ENCODE results near the gene SMPD4.
"Not testable (repeated sequence)": the region's sequence is repeated elsewhere in the genome, so short reads cannot be mapped to it uniquely, and the experiment has no call there.

The SMPD4 gene

GRCh38 chr2:130138841-130139251 lies 42.6 kb downstream of the SMPD4 start:
- not testable (repeated sequence) for H3K27me3 Mint-ChIP-seq, H3K9me3 Mint-ChIP-seq, H3K4me1 Mint-ChIP-seq, H3K4me3 Mint-ChIP-seq, H3K27ac Mint-ChIP-seq, H3K36me3 Mint-ChIP-seq

DNA sequence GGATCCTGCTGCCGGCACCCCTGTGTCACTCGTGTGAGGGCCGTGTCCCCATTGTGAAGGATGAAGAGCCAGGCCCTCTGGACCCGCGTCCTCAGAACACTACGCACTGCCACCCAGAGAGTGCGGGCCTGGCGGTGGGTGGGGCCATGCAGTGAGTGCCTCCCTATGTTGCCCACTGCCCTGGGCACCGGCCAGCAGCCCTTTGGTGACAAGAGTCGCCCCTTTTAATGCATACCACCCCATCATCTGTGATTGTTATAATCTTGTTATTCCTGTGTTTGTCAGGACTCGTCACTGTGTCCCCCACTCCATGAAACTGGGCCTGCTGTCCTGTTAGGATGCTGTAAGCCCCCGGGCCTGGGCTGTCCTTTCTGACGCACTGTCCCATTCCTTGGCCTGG lies 43.1 kb downstream of the SMPD4 start:
- H3K27me3 Mint-ChIP-seq, H3K36me3 Mint-ChIP-seq, H3K4me1 Mint-ChIP-seq, H3K9me3 Mint-ChIP-seq, H3K4me3 Mint-ChIP-seq, H3K27ac Mint-ChIP-seq: not testable (repeated sequence)

DNA sequence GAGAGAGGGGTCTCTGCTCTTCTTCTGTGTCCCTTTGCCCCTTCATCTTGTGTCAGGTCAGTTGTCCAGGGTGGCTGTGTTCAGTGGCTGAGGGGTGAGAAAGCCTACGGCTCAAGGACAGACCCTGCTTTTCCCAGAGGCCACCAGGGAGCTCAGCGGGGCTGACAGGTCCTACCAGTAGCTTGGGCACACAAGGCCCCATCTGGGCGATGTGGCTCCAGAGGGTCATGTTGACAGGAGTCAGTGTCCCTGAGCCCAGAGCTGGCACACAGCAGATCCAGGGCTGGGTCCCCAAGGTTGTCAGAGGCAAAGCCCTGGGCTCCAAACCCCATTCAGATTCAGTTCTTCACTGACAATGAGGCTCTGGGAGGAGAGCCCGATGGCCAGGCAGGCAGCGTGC lies 44.3 kb downstream of the SMPD4 start:
- H3K4me1 Mint-ChIP-seq, H3K36me3 Mint-ChIP-seq, H3K27ac Mint-ChIP-seq, H3K4me3 Mint-ChIP-seq, H3K9me3 Mint-ChIP-seq, H3K27me3 Mint-ChIP-seq: not testable (repeated sequence)

GRCh38 chr2:130136546-130136945 lies 44.9 kb downstream of the SMPD4 start:
- H3K4me1 Mint-ChIP-seq, H3K4me3 Mint-ChIP-seq, H3K9me3 Mint-ChIP-seq, H3K36me3 Mint-ChIP-seq, H3K27me3 Mint-ChIP-seq, H3K27ac Mint-ChIP-seq: not testable (repeated sequence)

- Mint-ChIP-seq H3K27me3 (no peaks in the 10 kb centered on the region), H3K36me3 (no peaks in the 10 kb centered on the region), H3K4me3 (no peak overlapping the region), H3K9me3 (no peaks in the 10 kb centered on the region), H3K27ac (no peak overlapping the region), H3K4me1 (peaks cover 4% of the 10 kb centered on the region)
Measured at GRCh38 chr2:130135692-130136541, 45.5 kb downstream of the SMPD4 start.

DNA sequence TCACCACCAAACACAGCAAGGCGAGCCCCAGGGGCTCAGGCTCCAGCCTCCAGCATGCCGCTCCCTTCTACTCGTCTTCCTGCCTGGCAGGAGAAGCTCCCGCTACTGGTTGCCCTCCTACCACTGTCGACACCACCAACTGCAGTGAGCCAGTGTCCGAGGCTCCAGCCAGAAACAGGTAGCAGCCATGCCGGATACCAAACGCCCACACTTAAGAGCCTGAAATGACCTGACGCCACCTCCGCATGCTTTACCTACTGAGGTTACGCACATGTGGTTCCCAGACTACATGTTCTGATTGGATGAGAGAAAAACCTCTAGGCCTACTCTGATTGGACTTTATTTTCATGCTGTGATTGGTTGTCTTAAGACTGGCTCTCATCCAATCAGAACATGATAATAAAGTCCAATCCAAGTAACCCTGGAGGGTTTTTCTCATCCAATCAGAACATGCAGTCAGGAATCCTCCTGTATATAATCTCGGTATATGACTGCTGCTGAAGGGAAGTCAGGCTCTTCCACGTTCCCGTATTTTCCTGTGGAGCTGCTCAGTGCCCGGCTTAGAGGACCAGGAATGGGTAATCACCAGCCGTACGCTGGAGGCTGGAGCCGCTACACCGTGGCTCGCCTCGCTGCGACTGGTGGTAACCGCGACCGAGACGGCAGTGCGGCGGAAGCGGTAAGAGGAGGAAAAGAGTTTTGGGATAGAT lies 52.1 kb downstream of the SMPD4 start, which contains the start of gene POTEF:
Gene POTEF, minus strand, starts transcription at position 103 of the 710 bp plus-strand sequence. CDS start 8,707 bp downstream, outside the sequence.
- H3K27ac Mint-ChIP-seq, H3K36me3 Mint-ChIP-seq, H3K4me1 Mint-ChIP-seq, H3K9me3 Mint-ChIP-seq, H3K4me3 Mint-ChIP-seq, H3K27me3 Mint-ChIP-seq: not testable (repeated sequence)

DNA sequence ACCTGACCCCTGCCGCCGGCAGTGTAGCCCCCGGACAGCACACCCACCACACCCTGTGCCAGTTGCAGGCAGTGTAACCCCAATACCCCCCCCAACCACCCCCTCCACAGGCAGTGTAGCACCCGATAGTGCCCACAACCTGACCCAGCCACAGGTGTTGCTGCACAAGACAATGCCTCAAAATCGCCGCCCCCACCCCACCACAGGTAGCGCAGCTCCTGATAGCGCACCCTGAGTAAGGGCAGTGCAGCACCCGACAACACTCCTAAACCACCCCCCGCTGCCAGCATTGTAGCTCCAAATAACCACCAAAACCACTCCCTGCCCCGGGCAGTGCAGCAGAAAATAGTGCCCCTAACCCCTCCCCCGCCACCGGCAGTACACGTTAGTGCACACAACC lies 52.9 kb downstream of the SMPD4 start:
- not testable (repeated sequence) for H3K27me3 Mint-ChIP-seq, H3K9me3 Mint-ChIP-seq, H3K4me3 Mint-ChIP-seq, H3K27ac Mint-ChIP-seq, H3K36me3 Mint-ChIP-seq, H3K4me1 Mint-ChIP-seq

GRCh38 chr2:130127726-130128125 lies 53.7 kb downstream of the SMPD4 start:
- not testable (repeated sequence) for H3K4me3 Mint-ChIP-seq, H3K4me1 Mint-ChIP-seq, H3K36me3 Mint-ChIP-seq, H3K9me3 Mint-ChIP-seq, H3K27ac Mint-ChIP-seq, H3K27me3 Mint-ChIP-seq

DNA sequence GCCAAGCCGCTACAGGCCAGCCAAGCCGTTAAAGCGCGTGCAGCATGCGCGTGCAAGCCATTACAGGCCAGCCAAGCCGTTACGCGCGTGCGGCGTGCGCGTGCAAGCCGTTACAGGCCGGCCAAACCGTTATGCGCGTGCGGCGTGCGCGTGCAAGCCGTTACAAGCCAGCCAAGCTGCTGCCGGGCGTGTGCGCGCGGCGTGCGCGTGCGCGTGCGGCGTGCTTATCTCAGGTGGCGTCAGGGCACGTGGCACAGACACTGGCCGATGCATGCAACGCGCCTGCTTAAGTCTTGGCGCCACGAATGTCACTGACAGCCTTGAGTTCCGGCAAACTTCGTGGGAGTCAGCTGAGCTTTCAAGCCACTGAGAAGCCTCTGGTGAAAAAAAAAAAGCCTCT lies 60.5 kb downstream of the SMPD4 start:
- not testable (repeated sequence) for H3K4me1 Mint-ChIP-seq, H3K27ac Mint-ChIP-seq, H3K36me3 Mint-ChIP-seq, H3K27me3 Mint-ChIP-seq, H3K9me3 Mint-ChIP-seq, H3K4me3 Mint-ChIP-seq

GRCh38 chr2:130102597-130103363 lies 78.6 kb downstream of the SMPD4 start:
- not testable (repeated sequence) for H3K27ac Mint-ChIP-seq, H3K4me3 Mint-ChIP-seq, H3K9me3 Mint-ChIP-seq, H3K36me3 Mint-ChIP-seq, H3K27me3 Mint-ChIP-seq, H3K4me1 Mint-ChIP-seq
